DND-41 (cell line): ENCODE results near the gene MTPN.

ENCODE experiments used
- ATAC-seq: fragments of 200-7000 bp; cut with Tn5 transposase; 3 replicates; pipeline ENCODE4 v1.9.1; 2021; ENCODE audit warnings: low read depth; ENCODE audit not compliant: insufficient read depth
- DNase-seq: peaks from one replicate; pipeline ENCODE4 v3.0.0-alpha.2; 2020
- H2AFZ ChIP-seq: 2 replicates; pipeline ENCODE4 v1.6.0; 2012; ENCODE audit warnings: low read depth, low read length
- H3K27ac ChIP-seq: 2 replicates; pipeline ENCODE4 v1.5.1; 2012; ENCODE audit warnings: low read length, inconsistent platforms
- H3K27me3 ChIP-seq: fragments of 200-600 bp; sonication (generic); 2 replicates; pipeline ENCODE4 v1.6.0; 2012; ENCODE audit warnings: low read length, mild to moderate bottlenecking, inconsistent platforms; ENCODE audit not compliant: insufficient read depth, poor library complexity
- H3K36me3 ChIP-seq: 2 replicates; pipeline ENCODE4 v1.5.1; 2012; ENCODE audit warnings: low read length, inconsistent platforms; ENCODE audit not compliant: insufficient read depth
- H3K4me1 ChIP-seq: 2 replicates; pipeline ENCODE4 v1.5.1; 2012; ENCODE audit warnings: mild to moderate bottlenecking, low read length; ENCODE audit not compliant: insufficient read depth
- H3K4me2 ChIP-seq: 2 replicates; pipeline ENCODE4 v1.6.0; 2012; ENCODE audit warnings: mild to moderate bottlenecking, moderate library complexity, low read length, inconsistent platforms; ENCODE audit not compliant: insufficient read depth
- H3K4me3 ChIP-seq, 2 experiments: fragments of 200-600 bp in 1 of 2; shearing (Covaris generic) in 1 of 2; 2 replicates each; pipeline ENCODE4 v1.5.1; 2012 to 2016; ENCODE audit warnings: inconsistent platforms in 2 of 2, low read length in 2 of 2, mild to moderate bottlenecking in 2 of 2, low read depth in 1 of 2, moderate library complexity in 1 of 2
- H3K79me2 ChIP-seq: 2 replicates; pipeline ENCODE4 v1.6.0; 2012; ENCODE audit warnings: low read length, inconsistent platforms; ENCODE audit not compliant: insufficient read depth
- H3K9ac ChIP-seq: 2 replicates; pipeline ENCODE4 v1.6.0; 2012; ENCODE audit warnings: low read depth, mild to moderate bottlenecking, inconsistent platforms, low read length, moderate library complexity
- H3K9me3 ChIP-seq: 2 replicates; pipeline ENCODE4 v1.5.1; 2012; ENCODE audit warnings: low read length, moderate library complexity, mild to moderate bottlenecking, inconsistent platforms; ENCODE audit not compliant: insufficient read depth, severe bottlenecking
- H4K20me1 ChIP-seq: 2 replicates; pipeline ENCODE4 v1.6.0; 2012; ENCODE audit warnings: low read length; ENCODE audit not compliant: insufficient read depth
- CTCF ChIP-seq: IDR thresholded peaks from 2 replicates; pipeline ENCODE4 v1.5.1; 2012; ENCODE audit warnings: borderline replicate concordance, low read length, moderate library complexity, mild to moderate bottlenecking; ENCODE audit not compliant: poor library complexity, severe bottlenecking; ENCODE audit errors: extremely low read depth
- EZH2 ChIP-seq: IDR thresholded peaks from 3 replicates; pipeline ENCODE4 v1.6.1; 2012; ENCODE audit warnings: borderline replicate concordance, low read depth, mild to moderate bottlenecking, moderate library complexity, low read length, inconsistent platforms; ENCODE audit not compliant: severe bottlenecking

The MTPN gene

GRCh38 chr7:135879233-135879632 is 97.9 kb downstream of the MTPN start:
- ATAC-seq = no peak
- DNase-seq = no peak
- Histone ChIP-seq H3K79me2 (no peaks in the 10 kb centered on the region), H4K20me1 (no peaks in the 10 kb centered on the region), H3K9me3 (no peaks in the 10 kb centered on the region), H3K27me3 (no peaks in the 10 kb centered on the region), H3K4me2 (no peak overlapping the region), H3K36me3 (no peaks in the 10 kb centered on the region), H3K4me1 (no peaks in the 10 kb centered on the region), H3K4me3 (no peak overlapping the region), H3K27ac (no peak overlapping the region), H2AFZ (no peak overlapping the region), H3K9ac (no peak overlapping the region)
- TF ChIP-seq EZH2 = no peak
- TF ChIP-seq CTCF = no peak

GRCh38 chr7:135878284-135878683 is 98.9 kb downstream of the MTPN start:
- Histone ChIP-seq H3K9ac (no peak overlapping the region), H3K9me3 (no peaks in the 10 kb centered on the region), H2AFZ (no peak overlapping the region), H3K27ac (no peak overlapping the region), H3K4me2 (no peak overlapping the region), H3K36me3 (no peaks in the 10 kb centered on the region), H3K79me2 (no peaks in the 10 kb centered on the region), H4K20me1 (no peaks in the 10 kb centered on the region), H3K4me1 (no peaks in the 10 kb centered on the region), H3K4me3 (no peak overlapping the region), H3K27me3 (no peaks in the 10 kb centered on the region)
- ATAC-seq (no peak), DNase-seq (no peak)
- no peak for TF ChIP-seq EZH2
- TF ChIP-seq CTCF = no peak

DNA sequence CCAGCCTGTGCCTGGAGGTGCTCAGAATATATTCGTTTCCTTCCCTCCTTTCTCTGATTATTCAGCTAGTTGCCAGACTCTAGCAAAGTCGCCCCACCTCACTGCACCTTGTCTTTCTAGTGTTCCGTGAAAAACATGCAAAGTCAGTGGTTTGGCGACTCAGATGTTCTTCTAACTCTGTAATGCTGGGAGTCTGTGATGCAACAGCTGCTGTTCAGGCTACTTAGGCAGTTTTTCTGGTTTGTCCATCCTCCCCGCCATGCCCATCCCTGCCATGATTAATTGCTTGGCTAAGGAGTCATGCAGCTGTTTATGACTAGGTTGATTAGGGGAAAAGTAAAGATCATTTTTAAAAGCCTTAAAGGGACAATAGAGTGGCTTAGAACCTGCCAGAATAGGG is 99.4 kb downstream of the MTPN start:
- no peak overlapping the region for H3K4me2 ChIP-seq
- H3K27ac ChIP-seq = no peak overlapping the region
- H3K4me1 ChIP-seq = no peaks in the 10 kb centered on the region
- DNase-seq (no peak), ATAC-seq (no peak)
- no peaks in the 10 kb centered on the region for H4K20me1 ChIP-seq
- H3K4me3 ChIP-seq = no peak overlapping the region
- TF ChIP-seq CTCF = no peak
- H3K79me2 ChIP-seq = no peaks in the 10 kb centered on the region
- H2AFZ ChIP-seq = no peak overlapping the region
- H3K9me3 ChIP-seq = no peaks in the 10 kb centered on the region
- H3K36me3 ChIP-seq = no peaks in the 10 kb centered on the region
- H3K27me3 ChIP-seq = no peaks in the 10 kb centered on the region
- no peak overlapping the region for H3K9ac ChIP-seq
